ENCODE measurements around the gene ACTN2.

DNA sequence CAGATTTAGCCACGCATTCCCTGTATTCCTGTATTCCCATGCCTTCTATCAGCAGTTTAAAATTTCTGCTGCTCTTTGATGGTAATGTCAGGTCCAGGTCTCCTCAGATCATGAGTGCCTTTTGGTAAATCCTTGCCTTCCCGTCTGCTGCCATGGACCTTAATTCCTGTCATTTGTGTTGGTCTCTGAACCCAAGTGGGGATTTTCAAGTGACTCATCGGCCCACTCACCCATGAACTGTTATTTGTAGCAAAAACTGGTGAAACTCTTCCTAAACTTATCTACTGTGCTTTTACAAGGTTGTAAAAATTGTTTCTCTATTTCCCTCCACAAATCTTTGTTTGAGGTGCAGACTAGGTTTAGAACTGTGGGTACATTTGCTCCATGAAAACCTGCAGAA is 47.4 kb downstream of the ACTN2 start:
- TF ChIP-seq CTCF (IDR thresholded peaks at IDR 0.05; ENCODE audit: low read length) (no peak), EZH2 (optimal IDR thresholded peaks at IDR 0.05; ENCODE audit: low read depth, low read length) (no peak), EZH2phosphoT487 (IDR thresholded peaks at IDR 0.05; ENCODE audit: low read length) (no peak)
